Measurements from ENCODE around the gene PTPN6.
A peak's percentile ranks its signal among the peaks of the same experiment; 100 is the strongest.

PTPN6 gene

GRCh38 chr12:6954316-6955107 lies 3.4 kb downstream of the PTPN6 start:
- Histone ChIP-seq H3K27ac (ENCODE audit: low read length) (no peak overlapping the region), H3K4me3 (ENCODE audit: low read length) (no peak overlapping the region), H3K4me1 (ENCODE audit: control insufficient read depth, low read depth, low read length) (no peaks in the 10 kb centered on the region), H3K36me3 (ENCODE audit: control insufficient read depth, low read depth, low read length) (no peaks in the 10 kb centered on the region), H3K27me3 (ENCODE audit: control insufficient read depth, insufficient read depth, low read length) (no peaks in the 10 kb centered on the region), H3K9me3 (ENCODE audit: control insufficient read depth, low read depth, low read length) (no peaks in the 10 kb centered on the region), H3K9ac (ENCODE audit: low read length) (no peak overlapping the region)

GRCh38 chr12:6955108-6956020 lies 4.2 kb downstream of the PTPN6 start:
- Histone ChIP-seq H3K27ac (ENCODE audit: low read length) (no peak overlapping the region), H3K9me3 (ENCODE audit: control insufficient read depth, low read depth, low read length) (no peaks in the 10 kb centered on the region), H3K27me3 (ENCODE audit: control insufficient read depth, insufficient read depth, low read length) (no peaks in the 10 kb centered on the region), H3K4me1 (ENCODE audit: control insufficient read depth, low read depth, low read length) (no peaks in the 10 kb centered on the region), H3K9ac (ENCODE audit: low read length) (no peak overlapping the region), H3K36me3 (ENCODE audit: control insufficient read depth, low read depth, low read length) (no peaks in the 10 kb centered on the region), H3K4me3 (ENCODE audit: low read length) (no peak overlapping the region)

GRCh38 chr12:6956021-6956727 lies 5.0 kb downstream of the PTPN6 start:
- Histone ChIP-seq H3K27me3 (ENCODE audit: control insufficient read depth, insufficient read depth, low read length) (no peaks in the 10 kb centered on the region), H3K36me3 (ENCODE audit: control insufficient read depth, low read depth, low read length) (no peaks in the 10 kb centered on the region), H3K9ac (ENCODE audit: low read length) (no peak overlapping the region), H3K9me3 (ENCODE audit: control insufficient read depth, low read depth, low read length) (no peaks in the 10 kb centered on the region), H3K27ac (ENCODE audit: low read length) (no peak overlapping the region), H3K4me1 (ENCODE audit: control insufficient read depth, low read depth, low read length) (peaks cover 5% of the 10 kb centered on the region), H3K4me3 (ENCODE audit: low read length) (no peak overlapping the region)

GRCh38 chr12:6957151-6957701 lies 6.1 kb downstream of the PTPN6 start:
- Histone ChIP-seq H3K4me1 (ENCODE audit: control insufficient read depth, low read depth, low read length) (peaks cover 14% of the 10 kb centered on the region), H3K4me3 (ENCODE audit: low read length) (no peak overlapping the region), H3K9ac (ENCODE audit: low read length) (no peak overlapping the region), H3K27ac (ENCODE audit: low read length) (no peak overlapping the region), H3K36me3 (ENCODE audit: control insufficient read depth, low read depth, low read length) (no peaks in the 10 kb centered on the region), H3K9me3 (ENCODE audit: control insufficient read depth, low read depth, low read length) (no peaks in the 10 kb centered on the region), H3K27me3 (ENCODE audit: control insufficient read depth, insufficient read depth, low read length) (no peaks in the 10 kb centered on the region)

- Histone ChIP-seq H3K4me3 (ENCODE audit: low read length) (no peak overlapping the region), H3K36me3 (ENCODE audit: control insufficient read depth, low read depth, low read length) (no peaks in the 10 kb centered on the region), H3K4me1 (ENCODE audit: control insufficient read depth, low read depth, low read length) (peaks cover 19% of the 10 kb centered on the region), H3K9me3 (ENCODE audit: control insufficient read depth, low read depth, low read length) (no peaks in the 10 kb centered on the region), H3K27me3 (ENCODE audit: control insufficient read depth, insufficient read depth, low read length) (no peaks in the 10 kb centered on the region), H3K9ac (ENCODE audit: low read length) (no peak overlapping the region), H3K27ac (ENCODE audit: low read length) (no peak overlapping the region)
Measured at GRCh38 chr12:6957741-6958608, 6.8 kb downstream of the PTPN6 start.

GRCh38 chr12:6958609-6959057 lies 7.5 kb downstream of the PTPN6 start:
- H3K36me3 ChIP-seq (ENCODE audit: control insufficient read depth, low read depth, low read length): no peaks in the 10 kb centered on the region
- H3K4me1 ChIP-seq (ENCODE audit: control insufficient read depth, low read depth, low read length): peaks cover 19% of the 10 kb centered on the region
- H3K9me3 ChIP-seq (ENCODE audit: control insufficient read depth, low read depth, low read length): no peaks in the 10 kb centered on the region
- no peak overlapping the region for H3K9ac ChIP-seq (ENCODE audit: low read length)
- no peak overlapping the region for H3K4me3 ChIP-seq (ENCODE audit: low read length)
- no peaks in the 10 kb centered on the region for H3K27me3 ChIP-seq (ENCODE audit: control insufficient read depth, insufficient read depth, low read length)
- H3K27ac ChIP-seq (ENCODE audit: low read length): no peak overlapping the region

GRCh38 chr12:6959058-6959804 lies 8.1 kb downstream of the PTPN6 start:
- H3K4me3 ChIP-seq (ENCODE audit: low read length): no peak overlapping the region
- H3K36me3 ChIP-seq (ENCODE audit: control insufficient read depth, low read depth, low read length): peaks cover 2% of the 10 kb centered on the region
- H3K4me1 ChIP-seq (ENCODE audit: control insufficient read depth, low read depth, low read length): peaks cover 21% of the 10 kb centered on the region
- H3K9me3 ChIP-seq (ENCODE audit: control insufficient read depth, low read depth, low read length): no peaks in the 10 kb centered on the region
- H3K9ac ChIP-seq (ENCODE audit: low read length): no peak overlapping the region
- H3K27me3 ChIP-seq (ENCODE audit: control insufficient read depth, insufficient read depth, low read length): no peaks in the 10 kb centered on the region
- H3K27ac ChIP-seq (ENCODE audit: low read length): no peak overlapping the region

GRCh38 chr12:6959805-6960592 lies 8.8 kb downstream of the PTPN6 start:
- Histone ChIP-seq H3K9ac (ENCODE audit: low read length) (no peak overlapping the region), H3K4me1 (ENCODE audit: control insufficient read depth, low read depth, low read length) (peaks cover 22% of the 10 kb centered on the region), H3K36me3 (ENCODE audit: control insufficient read depth, low read depth, low read length) (peaks cover 8% of the 10 kb centered on the region), H3K27ac (ENCODE audit: low read length) (no peak overlapping the region), H3K9me3 (ENCODE audit: control insufficient read depth, low read depth, low read length) (no peaks in the 10 kb centered on the region), H3K27me3 (ENCODE audit: control insufficient read depth, insufficient read depth, low read length) (no peaks in the 10 kb centered on the region), H3K4me3 (ENCODE audit: low read length) (no peak overlapping the region)

GRCh38 chr12:6960593-6961277 lies 9.6 kb downstream of the PTPN6 start:
- Histone ChIP-seq H3K27ac (ENCODE audit: low read length) (peak overlapping the region; percentile 78), H3K9me3 (ENCODE audit: control insufficient read depth, low read depth, low read length) (no peaks in the 10 kb centered on the region), H3K36me3 (ENCODE audit: control insufficient read depth, low read depth, low read length) (peaks cover 14% of the 10 kb centered on the region), H3K9ac (ENCODE audit: low read length) (peak overlapping the region; percentile 70), H3K4me3 (ENCODE audit: low read length) (no peak overlapping the region), H3K27me3 (ENCODE audit: control insufficient read depth, insufficient read depth, low read length) (no peaks in the 10 kb centered on the region), H3K4me1 (ENCODE audit: control insufficient read depth, low read depth, low read length) (peaks cover 22% of the 10 kb centered on the region)
